OCI-LY1 (cell line): Measurements from ENCODE around the gene ZCCHC14.
"Not testable (repeated sequence)": the region's sequence is repeated elsewhere in the genome, so short reads cannot be mapped to it uniquely, and the experiment has no call there.

Source experiments
- H2AFZ ChIP-seq: fragments of 200-600 bp; sonication (generic), shearing (Covaris generic); 2 replicates; pipeline ENCODE4 v1.6.0; 2014; ENCODE audit warnings: antibody characterized with exemption, mild to moderate bottlenecking, low read length
- H3F3A ChIP-seq: fragments of 200-600 bp; sonication (generic), shearing (Covaris generic); 2 replicates; pipeline ENCODE4 v1.6.0; 2014; ENCODE audit warnings: mild to moderate bottlenecking, antibody characterized with exemption, low read length, moderate library complexity; ENCODE audit not compliant: insufficient read depth
- H3K27ac ChIP-seq: fragments of 200-600 bp; sonication (generic); 2 replicates; pipeline ENCODE4 v1.5.1; 2014; ENCODE audit warnings: low read length, mixed run types, mild to moderate bottlenecking, low read depth; ENCODE audit not compliant: poor library complexity, severe bottlenecking
- H3K27me3 ChIP-seq: fragments of 200-600 bp; sonication (generic); 2 replicates; pipeline ENCODE4 v1.6.0; 2014; ENCODE audit warnings: antibody characterized with exemption, mild to moderate bottlenecking, low read length, moderate library complexity; ENCODE audit not compliant: insufficient read depth
- H3K36me3 ChIP-seq: fragments of 200-600 bp; sonication (generic); 2 replicates; pipeline ENCODE4 v1.6.1; 2014; ENCODE audit warnings: mild to moderate bottlenecking, antibody characterized with exemption, low read length, moderate library complexity, mixed read lengths; ENCODE audit not compliant: insufficient read depth
- H3K4me1 ChIP-seq: fragments of 200-600 bp; sonication (generic); 2 replicates; pipeline ENCODE4 v1.5.1; 2014; ENCODE audit warnings: mild to moderate bottlenecking, low read length, moderate library complexity; ENCODE audit not compliant: insufficient read depth, severe bottlenecking
- H3K4me2 ChIP-seq: fragments of 200-600 bp; sonication (generic), shearing (Covaris generic); 2 replicates; pipeline ENCODE4 v1.6.1; 2014; ENCODE audit warnings: low read length
- H3K4me3 ChIP-seq: fragments of 200-600 bp; sonication (generic); 2 replicates; pipeline ENCODE4 v1.5.1; 2014; ENCODE audit warnings: low read length, low read depth, mild to moderate bottlenecking, mixed read lengths; ENCODE audit not compliant: poor library complexity, severe bottlenecking
- H3K79me2 ChIP-seq: fragments of 200-600 bp; shearing (Covaris generic); 2 replicates; pipeline ENCODE4 v1.6.1; 2016; ENCODE audit warnings: mixed run types, low read length, mixed read lengths; ENCODE audit not compliant: insufficient read depth
- H3K9ac ChIP-seq: fragments of 200-600 bp; sonication (generic), shearing (Covaris generic); 2 replicates; pipeline ENCODE4 v1.6.1; 2014; ENCODE audit warnings: mild to moderate bottlenecking, low read length, mixed read lengths
- H3K9me2 ChIP-seq: fragments of 200-600 bp; sonication (generic), shearing (Covaris generic); 2 replicates; pipeline ENCODE4 v1.6.1; 2014; ENCODE audit warnings: low read depth, mild to moderate bottlenecking, low read length, mixed read lengths
- H3K9me3 ChIP-seq: fragments of 200-600 bp; shearing (Covaris generic); 2 replicates; pipeline ENCODE4 v1.6.1; 2014; ENCODE audit warnings: low read length, mixed read lengths
- H4K20me1 ChIP-seq: fragments of 200-600 bp; sonication (generic), shearing (Covaris generic); 2 replicates; pipeline ENCODE4 v1.6.0; 2016; ENCODE audit warnings: mild to moderate bottlenecking, low read length; ENCODE audit not compliant: insufficient read depth
- EZH2 ChIP-seq: fragments of 200-600 bp; sonication (generic), shearing (Covaris generic); IDR thresholded peaks from 2 replicates; pipeline ENCODE4 v1.8.0; 2017; ENCODE audit warnings: borderline replicate concordance, mixed run types, mild to moderate bottlenecking, antibody characterized with exemption, low read length, moderate library complexity, mixed read lengths
- TF ChIP-seq, protein P1 (sequence below): fragments of 200-600 bp; sonication (generic), shearing (Covaris generic); IDR thresholded peaks from 2 replicates; pipeline ENCODE4 v1.5.1; 2017; ENCODE audit warnings: mild to moderate bottlenecking, antibody characterized with exemption, low read length, moderate library complexity, mixed read lengths

The ZCCHC14 gene

GRCh38 chr16:87517610-87518429 is 25.0 kb upstream of the ZCCHC14 start:
- not testable (repeated sequence) for H3F3A ChIP-seq, H3K9ac ChIP-seq, H4K20me1 ChIP-seq, H3K4me3 ChIP-seq, H3K27me3 ChIP-seq, H3K4me2 ChIP-seq, H3K9me3 ChIP-seq, H3K4me1 ChIP-seq, H3K79me2 ChIP-seq, H2AFZ ChIP-seq, H3K27ac ChIP-seq, H3K9me2 ChIP-seq, H3K36me3 ChIP-seq

DNA sequence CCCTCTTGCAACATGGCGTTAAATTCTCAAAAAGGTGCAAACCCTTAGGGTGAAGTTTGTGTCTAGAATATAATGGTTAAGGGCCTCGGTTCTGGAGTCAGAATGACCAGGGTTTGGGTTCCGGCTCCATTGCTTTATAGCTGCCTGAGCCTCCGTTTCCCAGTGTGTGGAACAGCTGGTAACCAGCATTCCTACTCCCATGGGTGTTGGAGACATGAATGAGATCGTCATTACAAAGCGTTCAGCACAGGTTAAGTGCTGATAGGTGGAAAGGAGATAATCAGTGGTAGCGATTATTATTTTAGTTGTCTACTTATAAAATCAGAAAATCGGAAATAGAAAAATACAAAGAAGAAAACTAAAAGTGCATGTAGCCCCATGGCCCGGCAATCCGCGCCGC is 23.5 kb upstream of the ZCCHC14 start:
- no peaks in the 10 kb centered on the region for H3F3A ChIP-seq
- H3K36me3 ChIP-seq, result no peaks in the 10 kb centered on the region
- no peak overlapping the region for H3K9ac ChIP-seq
- no peak overlapping the region for H2AFZ ChIP-seq
- no peak overlapping the region for H3K4me2 ChIP-seq
- H3K27me3 ChIP-seq, result no peaks in the 10 kb centered on the region; the same call in 1 of the 2 replicates
- no peaks in the 10 kb centered on the region for H3K9me2 ChIP-seq
- H3K27ac ChIP-seq, result no peak overlapping the region
- no peaks in the 10 kb centered on the region for H3K79me2 ChIP-seq
- no peak overlapping the region for H3K4me3 ChIP-seq
- H3K4me1 ChIP-seq, result no peaks in the 10 kb centered on the region
- no peak for TF ChIP-seq EZH2
- H4K20me1 ChIP-seq, result no peaks in the 10 kb centered on the region
- H3K9me3 ChIP-seq, result no peaks in the 10 kb centered on the region

DNA sequence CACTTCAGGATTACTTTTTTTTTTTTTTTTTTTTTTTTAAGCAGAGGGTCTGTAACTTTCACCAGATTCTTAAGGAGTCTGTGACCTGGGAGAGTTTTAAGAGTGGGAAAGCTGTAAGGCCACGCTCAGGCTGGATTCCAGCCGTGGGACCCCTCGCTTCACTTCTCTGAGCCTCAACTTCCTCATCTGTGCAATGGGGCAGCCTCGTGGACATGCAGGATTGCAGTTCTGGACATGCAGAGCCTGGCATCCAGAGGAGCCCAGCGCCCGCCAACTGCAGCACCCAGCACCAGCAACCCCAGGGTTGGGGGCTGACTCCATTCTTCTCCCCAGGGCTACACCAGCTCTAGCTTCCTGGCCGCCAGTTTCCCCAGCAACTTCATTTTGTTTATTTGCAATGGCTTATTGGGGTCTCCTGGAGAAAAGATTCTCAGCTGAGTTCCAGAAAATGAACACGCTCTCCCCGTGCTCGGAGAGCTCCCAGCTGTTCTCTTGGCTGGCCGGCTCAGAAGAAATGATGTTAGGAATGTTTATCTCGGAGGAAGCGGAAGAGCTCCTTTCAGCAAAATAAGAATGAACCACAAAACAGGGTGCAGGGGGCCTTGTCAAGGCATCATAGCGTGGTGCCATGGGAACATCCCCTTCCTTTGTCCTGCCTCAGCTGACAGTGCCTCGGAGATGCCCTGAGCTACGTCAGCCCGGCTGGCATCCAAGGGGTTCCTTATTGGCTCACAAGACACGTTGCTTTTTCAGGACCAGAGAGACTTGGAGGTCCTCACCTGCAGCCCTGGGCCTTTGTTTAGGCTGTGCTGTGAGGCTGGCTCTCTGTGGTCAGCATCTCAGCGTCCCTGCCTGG is 22.9 kb upstream of the ZCCHC14 start:
- H4K20me1 ChIP-seq, result no peaks in the 10 kb centered on the region

DNA sequence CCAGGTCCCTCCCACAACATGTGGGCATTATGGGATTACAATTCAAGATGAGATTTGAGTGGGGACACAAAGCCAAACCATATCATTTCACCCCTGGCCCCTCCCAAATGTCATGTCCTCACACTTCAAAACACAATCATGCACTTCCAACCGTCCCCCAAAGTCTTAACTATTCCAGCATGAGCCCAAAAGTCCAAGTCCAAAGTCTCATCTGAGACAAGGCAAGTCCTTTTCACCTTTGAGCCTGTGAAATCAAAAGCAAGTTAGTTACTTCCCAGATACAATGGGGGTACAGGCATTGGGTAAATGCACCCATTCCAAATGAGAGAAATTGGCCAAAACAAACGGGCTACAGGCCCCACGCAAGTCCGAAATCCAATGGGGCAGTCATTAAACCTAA is 17.0 kb upstream of the ZCCHC14 start:
- not testable (repeated sequence) for H3K4me3 ChIP-seq, H2AFZ ChIP-seq, H3K9me3 ChIP-seq, H3K36me3 ChIP-seq, H3F3A ChIP-seq, H3K4me1 ChIP-seq, H3K79me2 ChIP-seq, H3K9ac ChIP-seq, H3K27ac ChIP-seq, H4K20me1 ChIP-seq, H3K9me2 ChIP-seq, H3K27me3 ChIP-seq, H3K4me2 ChIP-seq

More for the DNA sequence above, 22.9 kb upstream of the ZCCHC14 start:
- H2AFZ ChIP-seq, result no peak overlapping the region
- no peak overlapping the region for H3K27ac ChIP-seq
- H3K4me1 ChIP-seq, result no peaks in the 10 kb centered on the region
- no peak overlapping the region for H3K9ac ChIP-seq
- no peaks in the 10 kb centered on the region for H3K36me3 ChIP-seq
- no peaks in the 10 kb centered on the region; the same call in 1 of the 2 replicates for H3K27me3 ChIP-seq
- no peak overlapping the region for H3K4me2 ChIP-seq
- no peaks in the 10 kb centered on the region for H3F3A ChIP-seq
- no peaks in the 10 kb centered on the region for H3K9me2 ChIP-seq
- no peak overlapping the region for H3K4me3 ChIP-seq
- no peaks in the 10 kb centered on the region for H3K79me2 ChIP-seq
- H3K9me3 ChIP-seq, result no peaks in the 10 kb centered on the region
- TF ChIP-seq EZH2, result no peak
- TF ChIP-seq, protein P1, sequence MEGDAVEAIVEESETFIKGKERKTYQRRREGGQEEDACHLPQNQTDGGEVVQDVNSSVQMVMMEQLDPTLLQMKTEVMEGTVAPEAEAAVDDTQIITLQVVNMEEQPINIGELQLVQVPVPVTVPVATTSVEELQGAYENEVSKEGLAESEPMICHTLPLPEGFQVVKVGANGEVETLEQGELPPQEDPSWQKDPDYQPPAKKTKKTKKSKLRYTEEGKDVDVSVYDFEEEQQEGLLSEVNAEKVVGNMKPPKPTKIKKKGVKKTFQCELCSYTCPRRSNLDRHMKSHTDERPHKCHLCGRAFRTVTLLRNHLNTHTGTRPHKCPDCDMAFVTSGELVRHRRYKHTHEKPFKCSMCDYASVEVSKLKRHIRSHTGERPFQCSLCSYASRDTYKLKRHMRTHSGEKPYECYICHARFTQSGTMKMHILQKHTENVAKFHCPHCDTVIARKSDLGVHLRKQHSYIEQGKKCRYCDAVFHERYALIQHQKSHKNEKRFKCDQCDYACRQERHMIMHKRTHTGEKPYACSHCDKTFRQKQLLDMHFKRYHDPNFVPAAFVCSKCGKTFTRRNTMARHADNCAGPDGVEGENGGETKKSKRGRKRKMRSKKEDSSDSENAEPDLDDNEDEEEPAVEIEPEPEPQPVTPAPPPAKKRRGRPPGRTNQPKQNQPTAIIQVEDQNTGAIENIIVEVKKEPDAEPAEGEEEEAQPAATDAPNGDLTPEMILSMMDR, result no peak
